Adrenal gland (tissue), 12 donors: Measurements from ENCODE around the gene GOLPH3. TPM values are rescaled to one million over a fixed set of nuclear protein-coding genes. Genes with fewer than 3 reads are reported as not detected.
A peak's percentile ranks its signal among the peaks of the same experiment; 100 is the strongest.
"Not testable (repeated sequence)": the region's sequence is repeated elsewhere in the genome, so short reads cannot be mapped to it uniquely, and the experiment has no call there.

ENCODE experiments used
- DNase-seq, 7 donors: peaks; one replicate each; pipeline ENCODE4 v3.0.0-alpha.2; 2019 to 2020
- H3K27ac ChIP-seq, 5 donors: fragments of 200-600 bp; sonication (generic) in 4 of 5; 1 replicate in 3 of 5; 2 replicates in 2 of 5; pipeline versions ENCODE4 v1.5.1 to v1.8.0; 2016 to 2020; ENCODE audit warnings: mild to moderate bottlenecking in 1 of 5
- H3K27me3 ChIP-seq: fragments of 200-600 bp; 2 replicates; pipeline ENCODE4 v1.8.0; 2021
- H3K36me3 ChIP-seq, 2 donors: fragments of 200-600 bp; replicated peaks in 1 of 2; 1 replicate in 1 of 2; 2 replicates in 1 of 2; pipeline versions ENCODE4 v1.5.1 to v1.8.0; 2018 to 2022
- H3K4me1 ChIP-seq, 2 donors: fragments of 200-600 bp; replicated peaks in 1 of 2; 1 replicate in 1 of 2; 2 replicates in 1 of 2; pipeline versions ENCODE4 v1.5.1 to v1.8.0; 2018 to 2021
- H3K4me3 ChIP-seq, 4 donors: fragments of 200-600 bp; sonication (generic) in 3 of 4; one replicate each; pipeline ENCODE4 v1.5.1; 2016 to 2018
- H3K9me3 ChIP-seq, 3 donors: fragments of 200-600 bp; sonication (generic) in 1 of 3; replicated peaks in 1 of 3; 1 replicate in 2 of 3; 2 replicates in 1 of 3; pipeline versions ENCODE4 v1.5.1 to v1.8.0; 2016 to 2021
- POLR2A ChIP-seq, 2 donors: fragments of 450-650 bp; IDR thresholded peaks; one replicate each; pipeline ENCODE4 v1.6.1; 2017; ENCODE audit warnings: antibody characterized with exemption in 2 of 2, mild to moderate bottlenecking in 2 of 2, moderate library complexity in 1 of 2
- WGBS, 4 donors: extraction: QIAGEN DNeasy Blood & Tissue Kit in 2 of 4; methylation state at CpG; one replicate each; pipeline versions ENCODE4 v1.1.5 to v1.1.7; 2013 to 2017; 5-methylcytosine and 5-hydroxymethylcytosine counted together
- intact Hi-C, 2 donors: fragments of 100-400 bp; cut with DNase I; formaldehyde crosslinking; loops; one replicate each; pipeline versions ENCODE4 v1.14.1 to v1.15.0; 2022 to 2023
- polyA plus RNA-seq, 3 donors: library from polyadenylated mRNA; stranded (reverse); fragments of 200-250 nt in 2 of 3; fragments of 350-450 nt in 1 of 3; fragmentation: Illumina TruSeq in 1 of 3; extraction: RNeasy Lipid Tissue Mini Kit (QIAGEN cat#74804) in 1 of 3; gene quantifications; one replicate each; pipeline ENCODE4 v1.2.3, GENCODE V29; 2013 to 2014
- total RNA-seq, 9 donors: library from RNA; depleted of rRNA in 4 of 9; stranded (reverse); fragments of >200 nt in 4 of 9; fragments of 120-200 nt in 1 of 9; fragmentation: NEBNext Ultra II Directional in 1 of 9; extraction: Animal tissue kit (Norgen Biotek cat#: 25700) in 1 of 9; gene quantifications; one replicate each; pipeline versions ENCODE4 v1.1.0 to v1.2.4, GENCODE V29; 2013 to 2023
- TF ChIP-seq, protein P1 (sequence below), 6 experiments: fragments of 450-650 bp in 4 of 6; fragments of 200-600 bp in 2 of 6; sonication (generic) in 1 of 6; IDR thresholded peaks; 1 replicate in 5 of 6; 2 replicates in 1 of 6; pipeline versions ENCODE4 v1.5.1 to v1.8.0; 2016 to 2021; ENCODE audit warnings: antibody characterized with exemption in 6 of 6, mild to moderate bottlenecking in 2 of 6, moderate library complexity in 1 of 6
- donor health status: healthy with polysubstance abuse.
- donor health status: Bipolar disorder and iron deficiency.
- donor health status: DM: yes; HTN: yes; CAD: no.
- donor health status: DM: no; HTN: no; CAD: no.
- donor health status: DM: no; HTN: no; CAD: no.
- donor health status: DM: yes; HTN: yes; CAD: no.

The GOLPH3 gene
- total and polyA plus RNA-seq, 12 donors = 27.8 to 206 (median 77.0) TPM

GRCh38 chr5:32123058-32123805 lies 50.9 kb downstream of the GOLPH3 start:
- DNase-seq = no peak
- Histone ChIP-seq H3K9me3 (no peaks in the 10 kb centered on the region), H3K36me3 (peaks cover 0 to 27% of the 10 kb centered on the region in 2 donors), H3K4me1 (peaks cover 0 to 19% of the 10 kb centered on the region in 2 donors), H3K4me3 (no peak overlapping the region), H3K27ac (no peak overlapping the region), H3K27me3 (no peaks in the 10 kb centered on the region)
- intact Hi-C loops = no loop called here
- WGBS, 4 donors = 83 to 88% (median 86%) methylated on average over 8 of the region's 8 CpGs
- TF ChIP-seq POLR2A (IDR thresholded peaks at IDR 0.05) = no peak
- TF ChIP-seq, protein P1, sequence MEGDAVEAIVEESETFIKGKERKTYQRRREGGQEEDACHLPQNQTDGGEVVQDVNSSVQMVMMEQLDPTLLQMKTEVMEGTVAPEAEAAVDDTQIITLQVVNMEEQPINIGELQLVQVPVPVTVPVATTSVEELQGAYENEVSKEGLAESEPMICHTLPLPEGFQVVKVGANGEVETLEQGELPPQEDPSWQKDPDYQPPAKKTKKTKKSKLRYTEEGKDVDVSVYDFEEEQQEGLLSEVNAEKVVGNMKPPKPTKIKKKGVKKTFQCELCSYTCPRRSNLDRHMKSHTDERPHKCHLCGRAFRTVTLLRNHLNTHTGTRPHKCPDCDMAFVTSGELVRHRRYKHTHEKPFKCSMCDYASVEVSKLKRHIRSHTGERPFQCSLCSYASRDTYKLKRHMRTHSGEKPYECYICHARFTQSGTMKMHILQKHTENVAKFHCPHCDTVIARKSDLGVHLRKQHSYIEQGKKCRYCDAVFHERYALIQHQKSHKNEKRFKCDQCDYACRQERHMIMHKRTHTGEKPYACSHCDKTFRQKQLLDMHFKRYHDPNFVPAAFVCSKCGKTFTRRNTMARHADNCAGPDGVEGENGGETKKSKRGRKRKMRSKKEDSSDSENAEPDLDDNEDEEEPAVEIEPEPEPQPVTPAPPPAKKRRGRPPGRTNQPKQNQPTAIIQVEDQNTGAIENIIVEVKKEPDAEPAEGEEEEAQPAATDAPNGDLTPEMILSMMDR (IDR thresholded peaks at IDR 0.05) = no peak

DNA sequence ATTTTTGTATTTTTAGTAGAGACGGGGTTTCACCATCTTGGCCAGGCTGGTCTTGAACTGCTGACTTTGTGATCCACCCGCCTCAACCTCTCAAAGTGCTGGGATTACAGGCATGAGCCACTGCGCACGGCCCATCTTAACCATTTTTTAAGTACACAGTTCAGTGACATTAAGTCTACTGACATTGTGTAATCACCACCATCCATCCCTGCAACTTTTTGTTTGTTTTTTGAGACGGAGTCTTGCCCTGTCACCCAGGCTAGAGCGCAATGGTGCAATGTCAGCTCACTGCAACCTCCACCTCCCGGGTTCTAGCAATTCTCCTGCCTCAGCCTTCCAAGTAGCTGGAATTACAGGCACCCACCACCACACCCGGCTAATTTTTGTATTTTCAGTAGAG lies 55.2 kb downstream of the GOLPH3 start:
- H3K27me3 ChIP-seq, H3K27ac ChIP-seq, H3K4me3 ChIP-seq, DNase-seq, intact Hi-C loops, H3K9me3 ChIP-seq, H3K4me1 ChIP-seq: not testable (repeated sequence)
- peaks cover 0 to 23% of the 10 kb centered on the region in 2 donors for H3K36me3 ChIP-seq
- 94 to 98% (median 98%) methylated on average over 8 of the region's 8 CpGs for WGBS, 4 donors

DNA sequence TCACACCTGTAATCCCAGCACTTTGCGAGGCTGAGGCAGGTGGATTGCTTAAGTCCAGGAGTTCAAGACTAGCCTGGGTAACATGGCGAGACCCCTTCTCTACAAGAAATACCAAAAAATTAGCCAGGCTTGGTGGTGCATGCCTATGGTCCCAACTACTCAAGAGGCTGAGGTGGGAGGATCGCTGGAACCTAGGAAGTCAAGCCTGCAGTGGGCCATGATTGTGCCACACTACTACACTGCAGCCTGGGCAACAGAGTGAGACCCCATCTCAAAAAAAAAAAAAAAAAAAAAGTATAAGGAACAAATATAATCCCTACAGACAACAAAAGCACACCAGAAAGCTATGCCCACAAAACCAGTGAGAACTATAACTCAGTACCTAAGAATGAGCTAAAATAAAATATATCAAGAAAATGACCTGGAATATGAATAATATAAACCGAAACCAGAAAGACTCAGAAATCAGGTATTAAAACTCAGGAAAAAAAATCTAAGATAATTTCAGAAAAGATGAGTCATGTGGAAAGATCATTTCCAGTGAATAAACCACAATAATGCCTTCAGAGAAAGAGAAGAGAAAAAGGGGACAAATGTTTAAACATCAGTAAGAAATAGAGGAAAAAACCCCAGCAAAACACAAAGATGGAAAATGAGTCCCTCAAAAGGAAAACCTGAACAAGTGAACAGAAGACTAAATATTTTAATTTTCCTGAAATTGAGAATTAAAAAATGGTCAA lies 57.4 kb downstream of the GOLPH3 start:
- no peak overlapping the region for H3K27ac ChIP-seq
- intact Hi-C loops = no loop called here
- DNase-seq = peak in 1 of 7 donors; percentile 44
- 84 to 88% (median 87%) methylated on average over 3 to 4 of the region's 4 CpGs for WGBS, 4 donors
- H3K4me1 ChIP-seq = peaks cover 0 to 6% of the 10 kb centered on the region in 2 donors
- H3K9me3 ChIP-seq = no peaks in the 10 kb centered on the region
- H3K27me3 ChIP-seq = no peaks in the 10 kb centered on the region
- no peak overlapping the region for H3K4me3 ChIP-seq
- peaks cover 0 to 39% of the 10 kb centered on the region in 2 donors for H3K36me3 ChIP-seq
- TF ChIP-seq, protein P1 (IDR thresholded peaks at IDR 0.05) = no peak
- no peak for TF ChIP-seq POLR2A (IDR thresholded peaks at IDR 0.05)

GRCh38 chr5:32115985-32116384 lies 58.1 kb downstream of the GOLPH3 start:
- no peak overlapping the region for H3K27ac ChIP-seq
- peaks cover 0 to 41% of the 10 kb centered on the region in 2 donors for H3K36me3 ChIP-seq
- 88 to 96% (median 93%) methylated on average over 3 of the region's 3 CpGs for WGBS, 4 donors

More at GRCh38 chr5:32115985-32116384, 58.1 kb downstream of the GOLPH3 start:
- Histone ChIP-seq H3K27me3 (no peaks in the 10 kb centered on the region), H3K4me3 (no peak overlapping the region), H3K4me1 (peaks cover 0 to 6% of the 10 kb centered on the region in 2 donors), H3K9me3 (no peaks in the 10 kb centered on the region)
- TF ChIP-seq, protein P1 (IDR thresholded peaks at IDR 0.05) = no peak
- TF ChIP-seq POLR2A (IDR thresholded peaks at IDR 0.05) = no peak
- intact Hi-C loops = no loop called here
- peak in 1 of 7 donors; percentile 48 for DNase-seq
